GM12892 (cell line): ENCODE data around the gene EID2B.
A peak's percentile ranks its signal among the peaks of the same experiment; 100 is the strongest.

Experiments
- DNase-seq: peaks from one replicate; pipeline ENCODE4 v3.0.0; 2011; ENCODE audit not compliant: insufficient read length
- FAIRE-seq: peaks from 2 replicates; lab custom pipeline; 2011; peaks lifted over from hg19 to GRCh38; lab: Jason Lieb, UNC
- POLR2A ChIP-seq: IDR thresholded peaks from 2 replicates; pipeline ENCODE4 v1.6.1; 2011; ENCODE audit warnings: low read depth, low read length, control low read depth
- POLR2AphosphoS5 ChIP-seq: IDR thresholded peaks from 2 replicates; pipeline ENCODE4 v1.6.1; 2011; ENCODE audit warnings: low read depth, low read length, control low read depth
- TAF1 ChIP-seq: IDR thresholded peaks from 2 replicates; pipeline ENCODE4 v1.6.1; 2011; ENCODE audit warnings: low read depth, mild to moderate bottlenecking, control low read depth, low read length, borderline replicate concordance

The EID2B gene

GRCh38 chr19:39494661-39495060 lies 38.0 kb downstream of the EID2B start:
- DNase-seq (no peak), FAIRE-seq (no peak)
- TF ChIP-seq POLR2AphosphoS5 (no peak), TAF1 (no peak), POLR2A (no peak)

GRCh38 chr19:39492788-39493187 lies 39.9 kb downstream of the EID2B start:
- TF ChIP-seq TAF1 (no peak), POLR2AphosphoS5 (no peak), POLR2A (no peak)
- DNase-seq (no peak), FAIRE-seq (no peak)

GRCh38 chr19:39492225-39492624 lies 40.4 kb downstream of the EID2B start:
- DNase-seq, result no peak
- peak; percentile 63; the same call in 1 of the 2 replicates for TF ChIP-seq POLR2AphosphoS5
- TF ChIP-seq TAF1, result no peak
- peak; percentile 46; the same call in 1 of the 2 replicates for TF ChIP-seq POLR2A
- FAIRE-seq, result no peak

DNA sequence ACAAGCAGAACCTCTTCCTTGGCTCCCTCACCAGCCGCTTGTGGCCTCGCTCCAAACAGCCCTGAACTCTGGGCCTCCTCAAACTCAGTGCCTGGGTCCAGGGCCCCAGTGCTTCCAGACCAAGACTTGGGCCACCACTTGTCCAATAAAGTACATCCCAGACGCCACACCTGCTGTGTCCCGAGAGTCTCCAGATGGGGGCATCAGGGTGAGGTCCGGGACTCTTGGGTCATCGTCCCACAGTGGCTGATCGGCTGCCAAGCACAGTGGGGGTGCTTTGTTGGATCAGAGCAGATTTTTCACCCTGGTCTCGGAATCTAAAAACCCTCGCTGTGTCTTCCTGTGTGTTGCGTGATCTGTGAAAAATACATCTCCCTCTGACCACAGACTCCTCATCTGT lies 42.9 kb downstream of the EID2B start:
- no peak for FAIRE-seq
- DNase-seq, result no peak
- no peak for TF ChIP-seq TAF1
- TF ChIP-seq POLR2AphosphoS5, result no peak
- TF ChIP-seq POLR2A, result no peak

- no peak for TF ChIP-seq POLR2AphosphoS5
- no peak for TF ChIP-seq POLR2A
- TF ChIP-seq TAF1, result no peak
- no peak for FAIRE-seq
- DNase-seq, result no peak
Observed at GRCh38 chr19:39483141-39483540, 49.5 kb downstream of the EID2B start.

- TF ChIP-seq POLR2AphosphoS5 (no peak), TAF1 (no peak), POLR2A (no peak)
- no peak for FAIRE-seq
- DNase-seq, result no peak
Observed at GRCh38 chr19:39481676-39482075, 51.0 kb downstream of the EID2B start.

GRCh38 chr19:39481229-39481545 lies 51.5 kb downstream of the EID2B start:
- DNase-seq (no peak), FAIRE-seq (peak; percentile 38)
- TF ChIP-seq POLR2A, result no peak
- TF ChIP-seq POLR2AphosphoS5, result no peak
- no peak for TF ChIP-seq TAF1
